WTC11 (cell line): ENCODE measurements around the gene DLG1.

Experiments used
- ATF2 ChIP-seq: sonication (generic); formaldehyde crosslinking; IDR thresholded peaks from 2 replicates; pipeline ENCODE4 v1.8.1; 2022; ENCODE audit warnings: low read depth, missing genetic modification reagents, borderline replicate concordance
- CTCF ChIP-seq: fragments of 200-600 bp; IDR thresholded peaks from 2 replicates; pipeline ENCODE4 v1.8.0; 2022; ENCODE audit warnings: antibody characterized with exemption
- ESRRA ChIP-seq: sonication (generic); formaldehyde crosslinking; IDR thresholded peaks from 2 replicates; pipeline ENCODE4 v1.8.1; 2022; ENCODE audit warnings: mild to moderate bottlenecking, missing genetic modification reagents, borderline replicate concordance
- FOXK1 ChIP-seq: sonication (generic); formaldehyde crosslinking; IDR thresholded peaks from 2 replicates; pipeline ENCODE4 v1.8.0; 2022; ENCODE audit warnings: mild to moderate bottlenecking, moderate library complexity, missing genetic modification reagents
- GTF2I ChIP-seq: fragments of 250-450 bp; sonication (Bioruptor Pico); conservative IDR thresholded peaks from 2 replicates; pipeline ENCODE4 v1.4.0; 2021; ENCODE audit warnings: mild to moderate bottlenecking
- NFE2L1 ChIP-seq: sonication (generic); formaldehyde crosslinking; IDR thresholded peaks from 2 replicates; pipeline ENCODE4 v1.8.1; 2023; ENCODE audit warnings: missing genetic modification reagents
- OVOL2 ChIP-seq: fragments of 250-450 bp; sonication (Bioruptor Pico); IDR thresholded peaks from 2 replicates; pipeline ENCODE4 v1.9.0; 2021; ENCODE audit warnings: mild to moderate bottlenecking, borderline replicate concordance
- STAT6 ChIP-seq: sonication (generic); formaldehyde crosslinking; conservative IDR thresholded peaks from 2 replicates; pipeline ENCODE4 v1.8.1; 2023; ENCODE audit warnings: mild to moderate bottlenecking, low read depth, missing genetic modification reagents, moderate library complexity
- TEAD4 ChIP-seq: sonication (generic); formaldehyde crosslinking; IDR thresholded peaks from 2 replicates; pipeline ENCODE4 v1.8.0; 2022; ENCODE audit warnings: mild to moderate bottlenecking, missing genetic modification reagents
- USF1 ChIP-seq: sonication (generic); formaldehyde crosslinking; IDR thresholded peaks from 2 replicates; pipeline ENCODE4 v1.8.0; 2022; ENCODE audit warnings: mild to moderate bottlenecking, missing genetic modification reagents
- ZSCAN18 ChIP-seq: fragments of 250-450 bp; sonication (Bioruptor Pico); IDR thresholded peaks from 2 replicates; pipeline ENCODE4 v2.1.2; 2022; ENCODE audit warnings: mild to moderate bottlenecking, moderate library complexity

- TF ChIP-seq CTCF = no peak
- TF ChIP-seq FOXK1 (CRISPR knock-in tag) = no peak
- TF ChIP-seq ATF2 (CRISPR knock-in tag) = no peak
- TF ChIP-seq USF1 = no peak
- TF ChIP-seq STAT6 = no peak
- TF ChIP-seq OVOL2 (CRISPR knock-in tag) = no peak
- no peak for TF ChIP-seq GTF2I
- TF ChIP-seq ZSCAN18 (CRISPR knock-in tag) = no peak
- no peak for TF ChIP-seq ESRRA (CRISPR knock-in tag)
- TF ChIP-seq NFE2L1 = no peak
- TF ChIP-seq TEAD4 (CRISPR knock-in tag) = no peak
Observed at GRCh38 chr3:197305854-197306253, 7.4 kb upstream of the DLG1 start.
